Smooth muscle cell (in vitro differentiated cells): ENCODE data around the gene MLLT3. TPM values are rescaled to one million over a fixed set of nuclear protein-coding genes. Genes with fewer than 3 reads are reported as not detected.

Experiments
- DNase-seq: peaks from one replicate; lab custom pipeline; 2025; ENCODE audit not compliant: unreplicated experiment; lab: John Stamatoyannopoulos, UW
- H2AFZ ChIP-seq: fragments of 200-600 bp; sonication (generic); 2 replicates; pipeline ENCODE4 v1.6.0; 2016; ENCODE audit warnings: antibody characterized with exemption, low read depth, mild to moderate bottlenecking
- H3F3A ChIP-seq: fragments of 200-600 bp; sonication (generic); 2 replicates; pipeline ENCODE4 v1.6.0; 2017; ENCODE audit warnings: antibody characterized with exemption, low read depth
- H3K27ac ChIP-seq: fragments of 200-600 bp; sonication (generic); 2 replicates; pipeline ENCODE4 v1.5.1; 2016; ENCODE audit warnings: low read depth, mild to moderate bottlenecking
- H3K27me3 ChIP-seq: fragments of 200-600 bp; sonication (generic); 2 replicates; pipeline ENCODE4 v1.6.1; 2016; ENCODE audit warnings: low read depth, mild to moderate bottlenecking
- H3K36me3 ChIP-seq: fragments of 200-600 bp; sonication (generic); 2 replicates; pipeline ENCODE4 v1.5.1; 2016; ENCODE audit warnings: low read depth
- H3K4me1 ChIP-seq: fragments of 200-600 bp; sonication (generic); 2 replicates; pipeline ENCODE4 v1.5.1; 2016; ENCODE audit warnings: low read depth
- H3K4me2 ChIP-seq: fragments of 200-600 bp; sonication (generic); 2 replicates; pipeline ENCODE4 v1.6.0; 2016; ENCODE audit warnings: mild to moderate bottlenecking
- H3K4me3 ChIP-seq: fragments of 200-600 bp; sonication (generic); 2 replicates; pipeline ENCODE4 v1.5.1; 2016; ENCODE audit warnings: mild to moderate bottlenecking
- H3K79me2 ChIP-seq: fragments of 200-600 bp; sonication (generic); 2 replicates; pipeline ENCODE4 v1.6.0; 2016; ENCODE audit warnings: low read depth, mild to moderate bottlenecking
- H3K9ac ChIP-seq: fragments of 200-600 bp; sonication (generic); 2 replicates; pipeline ENCODE4 v1.6.0; 2016; ENCODE audit warnings: low read depth
- H3K9me3 ChIP-seq: fragments of 200-600 bp; sonication (generic); replicated peaks from 2 replicates; pipeline ENCODE4 v1.5.1; 2016; ENCODE audit warnings: low read depth
- H4K20me1 ChIP-seq: fragments of 200-600 bp; sonication (generic); 2 replicates; pipeline ENCODE4 v1.6.0; 2016; ENCODE audit warnings: low read depth
- WGBS: methylation state at CpG from one replicate; pipeline ENCODE4 v1.1.7; 2016; ENCODE audit warnings: low lambda C conversion rate; 5-methylcytosine and 5-hydroxymethylcytosine counted together
- polyA plus RNA-seq: library from polyadenylated mRNA; unstranded; fragments of >200 nt; fragmentation: Nextera tagmentation; extraction: Ambion mirVana; gene quantifications from 2 replicates; pipeline ENCODE4 v1.2.1, GENCODE V29; 2016
- total RNA-seq: library from RNA; depleted of rRNA; stranded (reverse); fragments of >200 nt; gene quantifications from 2 replicates; pipeline ENCODE4 v1.2.3, GENCODE V29; 2014
- TF ChIP-seq, protein P1 (sequence below): fragments of 200-600 bp; sonication (generic); IDR thresholded peaks from 2 replicates; pipeline ENCODE4 v1.5.1; 2017; ENCODE audit warnings: borderline replicate concordance, mild to moderate bottlenecking, antibody characterized with exemption; ENCODE audit not compliant: insufficient read depth, poor library complexity, severe bottlenecking

The MLLT3 gene
- total and polyA plus RNA-seq, 2 experiments from 2014 or later, result 21.9 to 29.9 TPM

GRCh38 chr9:20325008-20325407 lies 297.3 kb downstream of the MLLT3 start:
- Histone ChIP-seq H3K27me3 (no peaks in the 10 kb centered on the region), H3K4me2 (no peak overlapping the region), H3K4me1 (peaks cover 11% of the 10 kb centered on the region), H4K20me1 (no peaks in the 10 kb centered on the region), H3F3A (peaks cover 11% of the 10 kb centered on the region), H3K9ac (no peak overlapping the region), H3K27ac (no peak overlapping the region), H3K79me2 (no peaks in the 10 kb centered on the region), H2AFZ (no peak overlapping the region), H3K4me3 (no peak overlapping the region), H3K9me3 (no peaks in the 10 kb centered on the region), H3K36me3 (no peaks in the 10 kb centered on the region)
- 96% methylated on average over 9 of the region's 9 CpGs for WGBS
- TF ChIP-seq, protein P1, sequence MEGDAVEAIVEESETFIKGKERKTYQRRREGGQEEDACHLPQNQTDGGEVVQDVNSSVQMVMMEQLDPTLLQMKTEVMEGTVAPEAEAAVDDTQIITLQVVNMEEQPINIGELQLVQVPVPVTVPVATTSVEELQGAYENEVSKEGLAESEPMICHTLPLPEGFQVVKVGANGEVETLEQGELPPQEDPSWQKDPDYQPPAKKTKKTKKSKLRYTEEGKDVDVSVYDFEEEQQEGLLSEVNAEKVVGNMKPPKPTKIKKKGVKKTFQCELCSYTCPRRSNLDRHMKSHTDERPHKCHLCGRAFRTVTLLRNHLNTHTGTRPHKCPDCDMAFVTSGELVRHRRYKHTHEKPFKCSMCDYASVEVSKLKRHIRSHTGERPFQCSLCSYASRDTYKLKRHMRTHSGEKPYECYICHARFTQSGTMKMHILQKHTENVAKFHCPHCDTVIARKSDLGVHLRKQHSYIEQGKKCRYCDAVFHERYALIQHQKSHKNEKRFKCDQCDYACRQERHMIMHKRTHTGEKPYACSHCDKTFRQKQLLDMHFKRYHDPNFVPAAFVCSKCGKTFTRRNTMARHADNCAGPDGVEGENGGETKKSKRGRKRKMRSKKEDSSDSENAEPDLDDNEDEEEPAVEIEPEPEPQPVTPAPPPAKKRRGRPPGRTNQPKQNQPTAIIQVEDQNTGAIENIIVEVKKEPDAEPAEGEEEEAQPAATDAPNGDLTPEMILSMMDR, result no peak
- no peak for DNase-seq

DNA sequence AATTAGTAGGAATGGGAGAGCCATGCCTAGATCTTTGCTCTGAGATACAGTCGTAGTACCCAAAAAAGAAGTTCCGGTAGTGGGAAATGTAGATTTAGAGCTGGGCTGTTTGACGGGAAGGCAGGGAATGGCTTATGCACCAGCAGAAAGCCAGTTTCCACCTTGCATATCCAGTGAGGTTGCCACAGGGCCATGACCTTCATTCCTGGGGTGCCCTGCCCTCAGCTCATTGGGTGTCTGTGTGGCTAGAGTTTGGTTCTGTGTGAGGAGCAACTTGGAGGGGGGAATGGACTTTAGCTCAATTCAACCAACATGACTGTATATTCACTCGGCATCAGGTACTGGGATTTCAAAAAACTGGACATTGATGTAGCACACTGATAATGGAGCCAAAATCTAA lies 300.1 kb downstream of the MLLT3 start:
- H3F3A ChIP-seq, result peaks cover 25% of the 10 kb centered on the region
- peaks cover 21% of the 10 kb centered on the region for H3K4me1 ChIP-seq
- no peak for DNase-seq
- H3K4me3 ChIP-seq, result no peak overlapping the region
- H3K9ac ChIP-seq, result no peak overlapping the region
- WGBS, result 96% methylated on average over 4 of the region's 4 CpGs
- no peaks in the 10 kb centered on the region for H3K36me3 ChIP-seq
- H3K79me2 ChIP-seq, result no peaks in the 10 kb centered on the region
- H3K9me3 ChIP-seq, result no peaks in the 10 kb centered on the region
- H3K4me2 ChIP-seq, result no peak overlapping the region
- TF ChIP-seq, protein P1, result no peak
- H4K20me1 ChIP-seq, result no peaks in the 10 kb centered on the region
- no peak overlapping the region for H2AFZ ChIP-seq
- H3K27ac ChIP-seq, result no peak overlapping the region
- H3K27me3 ChIP-seq, result no peaks in the 10 kb centered on the region

GRCh38 chr9:20321423-20322082 lies 300.7 kb downstream of the MLLT3 start:
- Histone ChIP-seq H3K79me2 (no peaks in the 10 kb centered on the region), H2AFZ (no peak overlapping the region), H4K20me1 (no peaks in the 10 kb centered on the region), H3K36me3 (no peaks in the 10 kb centered on the region), H3K4me2 (no peak overlapping the region), H3K9ac (no peak overlapping the region), H3K27ac (peak overlapping the region; percentile 64), H3K4me1 (peaks cover 21% of the 10 kb centered on the region), H3F3A (peaks cover 25% of the 10 kb centered on the region), H3K4me3 (no peak overlapping the region), H3K9me3 (no peaks in the 10 kb centered on the region), H3K27me3 (no peaks in the 10 kb centered on the region)
- no peak for DNase-seq
- TF ChIP-seq, protein P1, result no peak
- WGBS, result 61% methylated on average over 6 of the region's 6 CpGs

DNA sequence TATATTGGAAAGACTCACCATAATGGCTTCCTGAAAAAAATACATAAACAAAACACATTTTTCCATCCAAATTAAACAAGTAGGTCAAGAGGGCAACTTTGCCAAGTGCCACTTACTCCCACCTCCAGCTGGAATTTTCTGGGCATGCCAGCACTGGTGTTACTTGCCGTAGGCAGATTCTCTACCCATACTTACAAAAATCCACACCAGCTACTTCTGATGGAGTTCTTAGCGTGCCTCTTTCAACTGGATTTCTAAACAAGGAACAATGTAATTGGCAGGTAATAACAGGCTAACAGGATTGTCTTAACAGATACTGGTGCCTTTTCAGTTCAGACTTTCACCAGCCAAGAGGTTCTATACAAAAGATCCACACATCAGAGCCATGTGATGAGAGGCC lies 301.4 kb downstream of the MLLT3 start:
- Histone ChIP-seq H3K4me3 (no peak overlapping the region), H3K27me3 (no peaks in the 10 kb centered on the region), H3K9ac (no peak overlapping the region), H3F3A (peaks cover 25% of the 10 kb centered on the region), H3K4me1 (peaks cover 21% of the 10 kb centered on the region), H4K20me1 (no peaks in the 10 kb centered on the region), H3K4me2 (no peak overlapping the region), H3K27ac (peak overlapping the region; percentile 64), H2AFZ (no peak overlapping the region), H3K9me3 (no peaks in the 10 kb centered on the region), H3K79me2 (no peaks in the 10 kb centered on the region), H3K36me3 (no peaks in the 10 kb centered on the region)
- TF ChIP-seq, protein P1, result no peak
- 80% methylated on average over 2 of the region's 2 CpGs for WGBS
- no peak for DNase-seq
